ENCODE measurements around the gene LIMS2. TPM values are rescaled to one million over a fixed set of nuclear protein-coding genes. Genes with fewer than 3 reads are reported as not detected.
A peak's percentile ranks its signal among the peaks of the same experiment; 100 is the strongest.

LIMS2 gene
- total RNA-seq, 2 donors from 2014 or later: 80.2 to 91.7 TPM

DNA sequence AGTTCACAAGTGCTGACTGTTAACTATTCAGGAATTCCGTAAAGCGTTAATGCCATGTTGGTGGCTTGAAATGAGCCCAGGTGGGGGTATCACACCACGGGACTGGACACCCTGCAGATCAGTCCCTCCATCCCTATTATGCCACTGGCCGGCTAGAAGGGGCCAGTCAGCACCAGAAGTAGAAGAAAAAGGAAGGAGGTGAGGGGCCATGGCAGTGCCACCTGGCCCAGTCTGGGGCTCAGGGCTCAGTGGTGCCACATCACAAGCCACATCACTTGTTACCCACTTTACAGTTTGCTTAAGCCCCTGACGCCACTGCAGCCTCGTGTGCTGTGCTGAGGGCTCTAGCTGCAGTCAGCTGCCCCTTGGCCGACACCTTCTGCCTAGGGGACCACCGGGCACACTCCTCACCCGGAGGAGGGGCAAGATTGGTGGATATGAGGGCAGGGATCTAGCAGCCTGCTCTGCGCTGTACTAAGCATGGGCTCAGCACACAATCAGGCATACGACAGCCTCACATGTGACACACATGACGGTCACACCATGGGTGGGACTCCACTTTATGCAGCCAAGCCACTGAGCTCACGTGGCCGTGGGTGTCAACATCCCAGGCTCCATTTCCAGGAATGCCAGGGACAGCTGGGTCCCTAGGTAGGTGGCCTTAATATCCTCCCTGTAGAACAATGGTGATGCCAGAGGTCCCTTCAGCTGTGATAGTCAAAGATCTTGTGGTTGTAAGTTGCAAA is 3.6 kb downstream of the LIMS2 start:
- no peaks in the 10 kb centered on the region for H3K27me3 ChIP-seq
- H3K36me3 ChIP-seq: peaks cover 16% of the 10 kb centered on the region
- TF ChIP-seq, protein P1, sequence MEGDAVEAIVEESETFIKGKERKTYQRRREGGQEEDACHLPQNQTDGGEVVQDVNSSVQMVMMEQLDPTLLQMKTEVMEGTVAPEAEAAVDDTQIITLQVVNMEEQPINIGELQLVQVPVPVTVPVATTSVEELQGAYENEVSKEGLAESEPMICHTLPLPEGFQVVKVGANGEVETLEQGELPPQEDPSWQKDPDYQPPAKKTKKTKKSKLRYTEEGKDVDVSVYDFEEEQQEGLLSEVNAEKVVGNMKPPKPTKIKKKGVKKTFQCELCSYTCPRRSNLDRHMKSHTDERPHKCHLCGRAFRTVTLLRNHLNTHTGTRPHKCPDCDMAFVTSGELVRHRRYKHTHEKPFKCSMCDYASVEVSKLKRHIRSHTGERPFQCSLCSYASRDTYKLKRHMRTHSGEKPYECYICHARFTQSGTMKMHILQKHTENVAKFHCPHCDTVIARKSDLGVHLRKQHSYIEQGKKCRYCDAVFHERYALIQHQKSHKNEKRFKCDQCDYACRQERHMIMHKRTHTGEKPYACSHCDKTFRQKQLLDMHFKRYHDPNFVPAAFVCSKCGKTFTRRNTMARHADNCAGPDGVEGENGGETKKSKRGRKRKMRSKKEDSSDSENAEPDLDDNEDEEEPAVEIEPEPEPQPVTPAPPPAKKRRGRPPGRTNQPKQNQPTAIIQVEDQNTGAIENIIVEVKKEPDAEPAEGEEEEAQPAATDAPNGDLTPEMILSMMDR (IDR thresholded peaks at IDR 0.05): no peak
- peak overlapping the region; percentile 92 to 98 for H3K27ac ChIP-seq
- peak overlapping the region in 1 of 2 donors; percentile 88 for H3K4me3 ChIP-seq
- peaks cover 0 to 75% of the 10 kb centered on the region in 2 donors for H3K4me1 ChIP-seq
- H3K9me3 ChIP-seq: peaks cover 0 to 3% of the 10 kb centered on the region in 2 donors
- DNase-seq (ENCODE audit: low spot score): peak; percentile 53

DNA sequence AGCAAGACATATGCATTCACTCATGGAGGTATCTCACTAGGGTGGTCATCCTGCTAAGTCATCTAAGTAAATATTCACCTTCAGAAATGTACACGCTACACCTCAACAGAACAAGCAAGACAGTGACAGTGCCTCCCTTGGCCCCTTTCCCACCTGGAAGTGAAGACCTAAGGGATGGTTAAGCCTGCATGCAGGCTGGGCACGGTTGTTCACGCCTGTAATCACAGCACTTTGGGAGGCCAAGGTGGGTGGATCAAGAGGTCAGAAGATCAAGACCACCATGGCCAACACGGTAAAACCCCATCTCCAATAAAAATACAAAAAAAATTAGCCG is 4.4 kb downstream of the LIMS2 start:
- peaks cover 0 to 75% of the 10 kb centered on the region in 2 donors for H3K4me1 ChIP-seq
- TF ChIP-seq, protein P1 (IDR thresholded peaks at IDR 0.05): no peak
- peak overlapping the region; percentile 92 to 98 for H3K27ac ChIP-seq
- no peak for DNase-seq (ENCODE audit: low spot score)
- peaks cover 0 to 3% of the 10 kb centered on the region in 2 donors for H3K9me3 ChIP-seq
- H3K36me3 ChIP-seq: peaks cover 16% of the 10 kb centered on the region
- H3K27me3 ChIP-seq: no peaks in the 10 kb centered on the region
- H3K4me3 ChIP-seq: peak overlapping the region in 1 of 2 donors; percentile 88

DNA sequence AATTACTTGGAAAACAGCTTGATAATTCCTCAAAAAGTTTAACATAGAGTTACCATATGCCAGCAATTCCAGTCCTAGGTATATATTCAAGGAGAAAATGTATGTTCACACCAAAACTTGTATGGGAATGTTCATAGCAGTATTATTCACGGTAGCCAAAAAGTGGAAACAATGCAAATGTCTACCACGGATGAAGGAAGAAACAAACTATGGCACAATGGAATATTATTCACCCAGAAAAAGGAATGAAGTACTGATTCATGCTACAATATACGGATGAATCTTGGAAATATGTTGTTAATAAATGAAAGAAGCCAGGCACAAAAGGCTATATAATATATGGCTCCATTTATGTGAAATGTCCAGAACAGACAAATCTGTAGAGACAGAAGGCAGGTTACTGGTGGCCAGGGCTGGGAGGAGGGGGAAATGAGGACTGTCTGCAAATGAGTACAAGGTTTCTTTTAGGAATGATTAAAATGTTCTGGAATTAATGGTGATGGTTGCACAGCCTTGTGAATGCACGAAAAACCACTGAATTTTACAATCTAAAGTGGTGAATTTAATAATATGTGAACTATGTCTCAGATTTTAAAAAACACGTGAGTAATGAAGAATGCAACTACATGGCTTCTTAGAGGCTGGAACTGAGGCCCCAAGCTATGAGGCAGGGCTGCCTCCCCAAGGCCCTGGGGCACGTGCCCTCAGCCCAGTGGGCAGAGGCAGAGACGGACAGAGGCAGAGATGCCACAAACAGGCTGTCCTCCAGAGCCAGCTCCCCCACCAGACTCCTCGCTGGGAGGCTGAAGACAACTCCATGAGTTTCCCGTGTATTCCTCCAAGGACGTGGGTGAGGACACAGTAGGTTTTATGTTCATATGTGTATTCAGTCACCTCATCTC is 5.0 kb downstream of the LIMS2 start:
- DNase-seq (ENCODE audit: low spot score): no peak
- peak overlapping the region in 1 of 2 donors; percentile 92 for H3K27ac ChIP-seq

DNA sequence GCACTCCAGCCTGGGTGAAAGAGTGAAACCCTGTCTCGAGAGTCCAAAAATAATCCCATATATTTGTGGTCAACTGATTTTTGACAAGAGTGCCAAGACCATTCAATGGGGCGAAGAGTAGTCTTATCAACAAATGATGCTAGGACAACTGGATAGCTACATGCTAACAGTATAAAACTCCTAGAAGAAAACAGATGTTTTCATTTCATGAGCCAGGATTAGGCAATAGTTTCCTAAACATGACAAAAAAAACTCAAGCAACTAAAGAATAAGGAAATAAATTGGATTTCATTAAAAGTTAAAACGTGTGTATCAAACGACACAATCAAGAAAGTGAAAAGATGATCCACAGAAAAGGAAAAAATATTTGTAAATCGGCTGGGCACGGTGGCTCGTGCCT is 6.3 kb downstream of the LIMS2 start:
- Histone ChIP-seq H3K27me3 (no peaks in the 10 kb centered on the region), H3K4me1 (peaks cover 0 to 83% of the 10 kb centered on the region in 2 donors), H3K9me3 (peaks cover 0 to 3% of the 10 kb centered on the region in 2 donors), H3K4me3 (no peak overlapping the region), H3K36me3 (peaks cover 16% of the 10 kb centered on the region), H3K27ac (peak overlapping the region in 1 of 2 donors; percentile 60)
- TF ChIP-seq, protein P1 (IDR thresholded peaks at IDR 0.05): no peak
- no peak for DNase-seq (ENCODE audit: low spot score)

More for the DNA sequence above, 5.0 kb downstream of the LIMS2 start:
- Histone ChIP-seq H3K4me3 (no peak overlapping the region), H3K36me3 (peaks cover 16% of the 10 kb centered on the region), H3K27me3 (no peaks in the 10 kb centered on the region), H3K9me3 (peaks cover 0 to 3% of the 10 kb centered on the region in 2 donors), H3K4me1 (peaks cover 0 to 75% of the 10 kb centered on the region in 2 donors)
- TF ChIP-seq, protein P1 (IDR thresholded peaks at IDR 0.05): no peak

DNA sequence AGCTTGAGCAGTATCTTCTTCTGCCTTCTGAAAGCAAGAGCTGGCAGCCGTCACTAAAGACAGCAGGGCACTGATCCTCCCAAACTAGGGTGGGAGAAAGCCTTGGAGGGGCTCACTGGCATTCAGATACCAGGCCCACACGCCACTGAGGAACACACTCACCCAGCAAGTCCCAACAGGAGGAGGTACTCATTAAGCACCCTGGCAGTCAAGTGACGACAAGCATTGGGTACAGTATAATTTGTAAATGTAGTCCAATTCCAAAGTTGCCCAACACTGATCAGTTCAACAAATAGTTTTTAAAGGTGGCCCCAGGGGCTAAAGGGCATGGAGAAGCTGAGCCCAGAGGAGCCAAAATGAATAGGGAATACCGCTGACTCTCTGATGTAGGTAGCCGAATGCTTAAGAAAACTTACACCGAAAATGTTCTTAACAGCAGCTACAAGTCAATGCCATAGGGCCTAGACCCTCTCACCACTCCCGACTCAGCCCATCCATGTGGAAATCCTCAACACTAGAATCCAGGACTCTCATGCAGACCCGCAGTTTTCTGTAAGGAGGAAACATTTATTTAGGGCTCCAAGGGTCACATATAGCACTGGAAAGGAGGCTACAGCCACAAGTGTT is 9.9 kb downstream of the LIMS2 start:
- Histone ChIP-seq H3K36me3 (peaks cover 13% of the 10 kb centered on the region), H3K27me3 (no peaks in the 10 kb centered on the region), H3K4me3 (peak overlapping the region in 1 of 2 donors; percentile 40), H3K9me3 (peaks cover 0 to 3% of the 10 kb centered on the region in 2 donors), H3K27ac (peak overlapping the region; percentile 82 to 88), H3K4me1 (peaks cover 0 to 83% of the 10 kb centered on the region in 2 donors)
- no peak for DNase-seq (ENCODE audit: low spot score)
- TF ChIP-seq, protein P1 (IDR thresholded peaks at IDR 0.05): no peak
